GM23248 (cell line): ENCODE results near the gene CD300E. TPM values are rescaled to one million over a fixed set of nuclear protein-coding genes. Genes with fewer than 3 reads are reported as not detected.

Experiments
- DNase-seq: peaks from one replicate; pipeline ENCODE4 v3.0.0-alpha.2; 2015
- H2AFZ ChIP-seq: fragments of 200-600 bp; sonication (generic); 2 replicates; pipeline ENCODE4 v1.6.1; 2016; ENCODE audit warnings: antibody characterized with exemption
- H3F3A ChIP-seq: fragments of 200-600 bp; sonication (generic); 2 replicates; pipeline ENCODE4 v1.6.1; 2016; ENCODE audit warnings: mild to moderate bottlenecking, antibody characterized with exemption, mixed run types; ENCODE audit not compliant: insufficient read depth
- H3K27ac ChIP-seq: fragments of 200-600 bp; sonication (generic); 2 replicates; pipeline ENCODE4 v1.5.1; 2016; ENCODE audit warnings: mild to moderate bottlenecking
- H3K27me3 ChIP-seq: fragments of 200-600 bp; sonication (generic); replicated peaks from 2 replicates; pipeline ENCODE4 v1.6.1; 2016; ENCODE audit warnings: mild to moderate bottlenecking; ENCODE audit not compliant: insufficient read depth
- H3K36me3 ChIP-seq: fragments of 200-600 bp; sonication (generic); 2 replicates; pipeline ENCODE4 v1.6.1; 2016; ENCODE audit warnings: low read depth, mild to moderate bottlenecking
- H3K4me1 ChIP-seq: fragments of 200-600 bp; sonication (generic); 2 replicates; pipeline ENCODE4 v1.6.1; 2016; ENCODE audit warnings: mild to moderate bottlenecking; ENCODE audit not compliant: insufficient read depth
- H3K4me2 ChIP-seq: fragments of 200-600 bp; sonication (generic); one replicate; pipeline ENCODE4 v1.6.1; 2016; ENCODE audit warnings: mild to moderate bottlenecking; ENCODE audit not compliant: unreplicated experiment
- H3K4me3 ChIP-seq: fragments of 200-600 bp; sonication (generic); 2 replicates; pipeline ENCODE4 v1.5.1; 2016; ENCODE audit warnings: mild to moderate bottlenecking
- H3K79me2 ChIP-seq: fragments of 200-600 bp; sonication (generic); 2 replicates; pipeline ENCODE4 v1.6.1; 2016; ENCODE audit warnings: mild to moderate bottlenecking; ENCODE audit not compliant: insufficient read depth
- H3K9ac ChIP-seq: fragments of 200-600 bp; sonication (generic); 2 replicates; pipeline ENCODE4 v1.6.1; 2016; ENCODE audit warnings: mild to moderate bottlenecking
- H3K9me2 ChIP-seq: fragments of 200-600 bp; sonication (generic); 2 replicates; pipeline ENCODE4 v1.6.1; 2016; ENCODE audit warnings: mixed run types, mild to moderate bottlenecking, moderate library complexity; ENCODE audit not compliant: insufficient read depth
- H3K9me3 ChIP-seq: fragments of 200-600 bp; sonication (generic); one replicate; pipeline ENCODE4 v1.6.1; 2017; ENCODE audit warnings: low read depth
- H4K20me1 ChIP-seq: fragments of 200-600 bp; sonication (generic); 2 replicates; pipeline ENCODE4 v1.6.0; 2016; ENCODE audit not compliant: insufficient read depth
- EZH2 ChIP-seq: fragments of 200-600 bp; sonication (generic); IDR thresholded peaks from 2 replicates; pipeline ENCODE4 v1.6.1; 2018; ENCODE audit warnings: antibody characterized with exemption, mild to moderate bottlenecking; ENCODE audit not compliant: insufficient read depth, poor library complexity, severe bottlenecking
- EZH2phosphoT487 ChIP-seq: fragments of 200-600 bp; sonication (generic); IDR thresholded peaks from 2 replicates; pipeline ENCODE4 v1.6.1; 2018; ENCODE audit warnings: antibody characterized with exemption, moderate library complexity, mild to moderate bottlenecking, low read depth; ENCODE audit not compliant: insufficient read depth
- WGBS, 2 experiments: methylation state at CpG; one replicate each; pipeline ENCODE4 v1.1.6; 2015 to 2017; ENCODE audit warnings: low lambda C conversion rate in 2 of 2, low coverage in 1 of 2; ENCODE audit errors: missing lambda C conversion rate in 2 of 2; 5-methylcytosine and 5-hydroxymethylcytosine counted together
- in situ Hi-C: fragments of 300-500 bp; cut with MboI; formaldehyde crosslinking; loops from 2 replicates; pipeline ENCODE4 v1.15.0; 2020
- polyA plus RNA-seq: library from polyadenylated mRNA; unstranded; fragments of >200 nt; fragmentation: Nextera tagmentation; extraction: Ambion mirVana; gene quantifications from 2 replicates; pipeline ENCODE4 v1.2.1, GENCODE V29; 2016
- total RNA-seq: library from RNA; depleted of rRNA; stranded (reverse); fragments of >200 nt; shearing (Covaris generic); gene quantifications from 2 replicates; pipeline ENCODE4 v1.2.3, GENCODE V29; 2014

The CD300E gene
- total and polyA plus RNA-seq, 2 experiments from 2014 or later = not detected

DNA sequence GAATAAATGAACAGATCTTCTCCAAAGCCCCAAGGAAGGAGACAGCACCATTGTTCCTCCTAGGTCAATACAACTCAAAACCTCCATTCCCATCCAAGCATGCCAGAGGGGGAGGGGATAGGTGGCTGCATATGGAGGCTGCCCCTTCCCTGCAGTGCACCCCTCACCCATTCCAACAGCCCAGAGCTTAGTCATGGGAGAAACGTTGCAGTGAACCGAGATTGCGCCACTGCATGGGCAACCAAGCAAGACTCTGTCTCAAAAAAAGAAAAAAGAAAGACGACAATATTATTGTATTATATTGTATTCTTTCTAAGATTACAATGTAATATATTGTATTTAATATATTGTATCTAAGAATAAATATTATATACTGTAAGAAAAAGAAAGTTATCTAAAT is 36.4 kb upstream of the CD300E start:
- Histone ChIP-seq H3K9me2 (no peaks in the 10 kb centered on the region), H3K4me3 (no peak overlapping the region)
- in situ Hi-C loops = no loop called here

GRCh38 chr17:74658620-74659019 is 35.1 kb upstream of the CD300E start:
- Histone ChIP-seq H3K4me3 (no peak overlapping the region), H3K4me2 (no peak overlapping the region), H3K27me3 (peaks cover 20% of the 10 kb centered on the region), H3F3A (no peaks in the 10 kb centered on the region), H3K9ac (no peak overlapping the region), H3K27ac (no peak overlapping the region), H3K79me2 (no peaks in the 10 kb centered on the region), H3K4me1 (no peaks in the 10 kb centered on the region), H3K9me2 (no peaks in the 10 kb centered on the region), H2AFZ (no peak overlapping the region), H3K36me3 (no peaks in the 10 kb centered on the region), H4K20me1 (no peaks in the 10 kb centered on the region), H3K9me3 (no peaks in the 10 kb centered on the region)
- in situ Hi-C loops = no loop called here
- WGBS, 2 experiments = 48 to 55% methylated on average over 6 of the region's 6 CpGs
- no peak for DNase-seq
- TF ChIP-seq EZH2 = no peak
- no peak for TF ChIP-seq EZH2phosphoT487

More for the DNA sequence above, 36.4 kb upstream of the CD300E start:
- TF ChIP-seq EZH2 (no peak), EZH2phosphoT487 (no peak)
- Histone ChIP-seq H2AFZ (no peak overlapping the region), H3K27me3 (peaks cover 20% of the 10 kb centered on the region), H3F3A (no peaks in the 10 kb centered on the region), H3K79me2 (no peaks in the 10 kb centered on the region), H3K4me2 (no peak overlapping the region), H3K9me3 (no peaks in the 10 kb centered on the region), H3K36me3 (no peaks in the 10 kb centered on the region), H4K20me1 (no peaks in the 10 kb centered on the region), H3K9ac (no peak overlapping the region), H3K4me1 (no peaks in the 10 kb centered on the region), H3K27ac (no peak overlapping the region)
- 61 to 69% methylated on average over 4 of the region's 4 CpGs for WGBS, 2 experiments
- DNase-seq = no peak

DNA sequence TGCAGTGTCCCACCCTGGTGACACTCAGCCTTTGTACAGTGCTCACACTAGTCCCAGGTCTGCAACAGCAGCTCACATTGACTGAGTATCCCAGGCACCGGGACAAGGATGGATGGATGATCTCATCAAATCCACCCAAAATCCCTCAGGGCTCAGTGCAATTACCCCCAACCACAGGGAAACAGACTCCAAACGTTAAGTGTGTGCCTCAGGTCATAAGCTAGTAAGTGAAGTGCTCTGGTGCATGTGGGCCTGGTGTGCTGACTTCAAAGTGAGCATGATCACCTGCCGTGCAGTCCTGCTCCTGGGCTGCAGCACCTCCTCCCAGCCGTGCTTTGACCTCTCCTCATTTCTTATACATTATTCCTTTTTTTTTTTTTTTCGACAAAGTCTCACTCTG is 31.2 kb upstream of the CD300E start:
- no peak overlapping the region for H3K27ac ChIP-seq
- DNase-seq = no peak
- H3K27me3 ChIP-seq = peaks cover 51% of the 10 kb centered on the region
- no peaks in the 10 kb centered on the region for H3K9me2 ChIP-seq
- in situ Hi-C loops = no loop called here
- H3F3A ChIP-seq = no peaks in the 10 kb centered on the region
- no peaks in the 10 kb centered on the region for H3K4me1 ChIP-seq
- TF ChIP-seq EZH2phosphoT487 = no peak
- TF ChIP-seq EZH2 = no peak
- H3K9ac ChIP-seq = no peak overlapping the region
- no peaks in the 10 kb centered on the region for H3K79me2 ChIP-seq
- H3K9me3 ChIP-seq = no peaks in the 10 kb centered on the region
- no peaks in the 10 kb centered on the region for H3K36me3 ChIP-seq
- no peak overlapping the region for H3K4me3 ChIP-seq
- no peak overlapping the region for H2AFZ ChIP-seq
- no peak overlapping the region for H3K4me2 ChIP-seq
- 31% methylated on average over 5 of the region's 5 CpGs for WGBS, 2 experiments
- H4K20me1 ChIP-seq = no peaks in the 10 kb centered on the region

DNA sequence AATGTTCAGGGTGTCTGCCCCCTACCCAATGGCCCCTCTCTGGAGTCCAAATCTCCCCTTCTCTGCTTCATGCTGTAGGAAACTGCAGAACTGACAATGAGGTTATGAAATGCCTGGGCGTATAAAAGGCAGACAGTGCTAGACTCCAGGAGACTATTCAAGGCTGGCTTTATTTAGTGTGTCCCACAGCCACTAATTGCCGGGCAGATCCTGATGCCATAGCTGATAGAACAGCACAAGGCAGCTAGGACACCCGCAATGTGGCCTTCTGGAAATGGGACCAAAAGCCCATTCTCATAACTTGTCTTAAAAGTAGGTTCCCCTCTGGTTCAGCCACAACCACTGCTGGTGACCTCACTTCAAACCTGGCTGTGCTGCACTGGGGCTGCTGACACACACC is 28.5 kb upstream of the CD300E start:
- Histone ChIP-seq H2AFZ (no peak overlapping the region), H3F3A (no peaks in the 10 kb centered on the region), H3K27me3 (peaks cover 57% of the 10 kb centered on the region), H4K20me1 (no peaks in the 10 kb centered on the region), H3K9ac (no peak overlapping the region), H3K4me2 (no peak overlapping the region), H3K36me3 (no peaks in the 10 kb centered on the region), H3K27ac (no peak overlapping the region), H3K9me2 (no peaks in the 10 kb centered on the region), H3K9me3 (no peaks in the 10 kb centered on the region), H3K4me3 (no peak overlapping the region), H3K79me2 (no peaks in the 10 kb centered on the region), H3K4me1 (no peaks in the 10 kb centered on the region)
- WGBS, 2 experiments = 35 to 41% methylated on average over 3 of the region's 3 CpGs
- no peak for TF ChIP-seq EZH2phosphoT487
- in situ Hi-C loops = no loop called here
- DNase-seq = no peak

DNA sequence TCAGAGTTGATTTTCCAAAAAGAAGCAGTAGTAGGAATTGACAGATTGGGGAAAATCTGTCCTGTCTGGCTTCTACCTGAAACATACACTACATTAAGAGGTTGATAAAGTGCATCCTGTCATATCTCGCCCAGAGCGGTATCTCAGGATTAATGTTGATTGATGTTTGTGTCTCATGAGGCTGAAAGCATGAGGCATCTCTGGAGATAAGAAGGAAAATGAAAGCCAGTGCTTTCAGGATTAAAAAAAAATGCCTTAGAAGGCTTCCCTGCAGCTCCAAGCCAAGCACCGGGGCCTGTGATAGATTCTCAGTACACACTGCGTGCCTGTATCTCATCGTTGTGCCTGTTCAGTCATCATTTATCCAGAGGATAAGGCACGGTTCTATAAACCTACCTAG is 26.4 kb upstream of the CD300E start:
- Histone ChIP-seq H3K4me2 (no peak overlapping the region), H3K4me3 (no peak overlapping the region), H3K9me3 (no peaks in the 10 kb centered on the region), H3F3A (no peaks in the 10 kb centered on the region), H3K9ac (no peak overlapping the region), H2AFZ (no peak overlapping the region), H3K4me1 (no peaks in the 10 kb centered on the region), H3K27ac (no peak overlapping the region), H3K36me3 (no peaks in the 10 kb centered on the region), H3K27me3 (peaks cover 60% of the 10 kb centered on the region), H3K79me2 (no peaks in the 10 kb centered on the region), H4K20me1 (no peaks in the 10 kb centered on the region), H3K9me2 (no peaks in the 10 kb centered on the region)
- 19 to 21% methylated on average over 6 of the region's 6 CpGs for WGBS, 2 experiments
- in situ Hi-C loops = no loop called here
- no peak for TF ChIP-seq EZH2
- TF ChIP-seq EZH2phosphoT487 = no peak
- no peak for DNase-seq
